ENCODE measurements around the gene SPG7. TPM values are rescaled to one million over a fixed set of nuclear protein-coding genes. Genes with fewer than 3 reads are reported as not detected.

The SPG7 gene
- total RNA-seq, 1 donor from 2014 or later = 95.0 TPM

DNA sequence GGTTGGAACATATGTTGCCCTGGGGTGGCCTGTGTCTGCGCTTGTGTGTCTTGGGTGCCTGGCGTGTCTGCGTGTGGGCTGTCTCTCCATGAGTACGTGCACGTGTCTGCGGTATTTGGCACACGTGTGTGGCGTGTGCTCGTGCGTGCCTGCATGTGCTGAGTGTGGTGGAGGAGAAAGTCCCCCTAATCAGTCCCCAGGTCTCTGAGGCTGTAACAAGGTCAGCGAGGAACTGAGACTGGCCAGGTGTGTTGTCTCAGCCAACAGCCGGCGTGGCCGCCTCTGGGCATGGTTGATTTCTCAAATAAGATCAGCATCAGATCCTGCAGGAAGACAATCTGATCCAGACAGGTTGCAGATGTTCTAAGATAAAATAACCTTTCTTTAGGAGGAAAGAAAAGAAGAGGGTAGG is 63.9 kb downstream of the SPG7 start:
- Histone ChIP-seq H3K4me3 (no peak overlapping the region), H3K27me3 (peaks cover 28% of the 10 kb centered on the region), H3K36me3 (no peaks in the 10 kb centered on the region), H3K4me1 (peaks cover 12% of the 10 kb centered on the region), H3K27ac (no peak overlapping the region), H3K9me3 (no peaks in the 10 kb centered on the region)
- DNase-seq (no peak), ATAC-seq (no peak)
- TF ChIP-seq CTCF (IDR thresholded peaks at IDR 0.05) = no peak
- intact Hi-C loops (cut with DNase I) = no loop called here

GRCh38 chr16:89572485-89573205 is 64.4 kb downstream of the SPG7 start:
- Histone ChIP-seq H3K4me3 (no peak overlapping the region), H3K4me1 (peaks cover 12% of the 10 kb centered on the region), H3K36me3 (no peaks in the 10 kb centered on the region), H3K27me3 (peaks cover 28% of the 10 kb centered on the region), H3K27ac (no peak overlapping the region), H3K9me3 (no peaks in the 10 kb centered on the region)
- ATAC-seq (no peak), DNase-seq (no peak)
- TF ChIP-seq CTCF (IDR thresholded peaks at IDR 0.05) = no peak
- intact Hi-C loops (cut with DNase I) = no loop called here

DNA sequence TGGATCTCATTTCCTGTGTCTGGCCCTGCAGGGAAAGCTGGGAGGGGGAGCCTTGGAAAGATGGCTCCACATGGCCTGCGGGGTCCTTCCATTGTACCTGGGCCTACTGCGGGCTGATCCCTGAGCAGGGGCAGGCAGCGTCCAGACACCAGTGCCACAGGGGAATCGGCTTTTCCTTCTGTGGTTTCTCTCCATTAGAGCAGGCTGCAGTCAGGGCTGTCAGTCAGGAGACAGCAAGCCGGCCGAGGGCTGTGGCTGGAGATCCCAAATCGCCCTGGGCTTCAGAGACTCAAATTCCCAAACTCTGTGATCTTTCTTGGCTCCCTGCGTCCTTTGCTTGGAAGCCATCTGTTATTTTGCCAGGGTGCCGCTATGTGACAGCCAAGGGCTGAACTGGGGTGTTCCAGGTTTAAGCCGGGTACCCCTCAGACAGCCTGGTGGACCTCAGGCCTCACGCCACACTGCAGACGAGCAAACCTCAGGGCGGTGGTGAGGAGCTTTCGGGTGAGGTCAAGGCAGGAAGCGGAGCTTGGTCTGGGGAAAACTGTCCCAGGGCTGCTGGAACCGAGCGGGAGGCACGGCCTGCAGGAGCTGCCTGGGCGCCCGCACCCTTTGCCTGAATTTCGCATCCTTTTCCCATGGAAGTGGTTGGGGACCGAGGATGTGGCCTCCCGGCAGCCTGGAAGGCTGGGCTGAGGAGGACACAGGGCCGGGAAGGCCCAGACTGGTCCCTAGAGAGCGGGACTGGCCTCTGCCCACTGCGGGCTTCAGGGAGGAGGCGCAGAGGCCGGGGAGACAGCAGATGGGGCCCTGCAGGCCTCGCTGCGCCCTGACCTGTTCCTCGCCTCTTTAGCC is 65.8 kb downstream of the SPG7 start:
- Histone ChIP-seq H3K9me3 (no peaks in the 10 kb centered on the region), H3K27ac (no peak overlapping the region), H3K4me1 (peaks cover 12% of the 10 kb centered on the region), H3K4me3 (peak overlapping the region; percentile 41), H3K27me3 (peaks cover 28% of the 10 kb centered on the region), H3K36me3 (no peaks in the 10 kb centered on the region)
- no peak for TF ChIP-seq CTCF (IDR thresholded peaks at IDR 0.05)
- intact Hi-C loops (cut with DNase I) = no loop called here
- ATAC-seq (no peak), DNase-seq (no peak)

DNA sequence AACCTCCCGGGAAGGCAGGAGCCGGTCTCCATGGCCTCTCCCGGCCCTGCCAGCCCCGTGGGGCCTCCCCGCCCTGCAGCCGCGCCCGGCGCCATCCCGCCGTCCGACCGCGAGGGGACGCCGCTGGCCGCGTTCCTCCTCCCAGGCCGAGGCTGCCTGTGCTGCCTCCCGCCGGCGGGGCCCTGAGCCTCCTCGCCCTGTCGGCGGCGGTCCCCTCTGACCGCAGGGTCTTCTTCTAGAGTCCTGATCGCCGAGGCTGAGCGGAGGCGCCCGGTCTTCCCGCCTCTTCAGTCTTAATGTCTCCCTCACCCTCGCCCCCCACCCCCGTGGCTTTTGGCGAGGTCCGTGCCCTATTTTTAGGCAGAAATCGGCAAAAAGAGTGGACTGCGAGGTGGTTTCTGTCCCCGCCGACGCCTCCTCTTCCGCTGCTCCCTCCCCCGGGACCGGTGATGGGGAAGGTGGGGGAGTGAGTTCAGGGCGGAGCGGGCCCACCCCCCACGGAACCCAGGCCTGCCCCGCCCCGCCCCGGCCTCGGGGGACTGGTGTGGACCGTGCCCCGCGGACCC is 66.6 kb downstream of the SPG7 start:
- Histone ChIP-seq H3K9me3 (no peaks in the 10 kb centered on the region), H3K4me3 (peak overlapping the region; percentile 41), H3K27me3 (peaks cover 28% of the 10 kb centered on the region), H3K4me1 (peaks cover 12% of the 10 kb centered on the region), H3K27ac (no peak overlapping the region), H3K36me3 (no peaks in the 10 kb centered on the region)
- peak; percentile 76 for TF ChIP-seq CTCF (IDR thresholded peaks at IDR 0.05)
- ATAC-seq (peak; percentile 86), DNase-seq (peak; percentile 79)
- intact Hi-C loops (cut with DNase I) = no loop called here

DNA sequence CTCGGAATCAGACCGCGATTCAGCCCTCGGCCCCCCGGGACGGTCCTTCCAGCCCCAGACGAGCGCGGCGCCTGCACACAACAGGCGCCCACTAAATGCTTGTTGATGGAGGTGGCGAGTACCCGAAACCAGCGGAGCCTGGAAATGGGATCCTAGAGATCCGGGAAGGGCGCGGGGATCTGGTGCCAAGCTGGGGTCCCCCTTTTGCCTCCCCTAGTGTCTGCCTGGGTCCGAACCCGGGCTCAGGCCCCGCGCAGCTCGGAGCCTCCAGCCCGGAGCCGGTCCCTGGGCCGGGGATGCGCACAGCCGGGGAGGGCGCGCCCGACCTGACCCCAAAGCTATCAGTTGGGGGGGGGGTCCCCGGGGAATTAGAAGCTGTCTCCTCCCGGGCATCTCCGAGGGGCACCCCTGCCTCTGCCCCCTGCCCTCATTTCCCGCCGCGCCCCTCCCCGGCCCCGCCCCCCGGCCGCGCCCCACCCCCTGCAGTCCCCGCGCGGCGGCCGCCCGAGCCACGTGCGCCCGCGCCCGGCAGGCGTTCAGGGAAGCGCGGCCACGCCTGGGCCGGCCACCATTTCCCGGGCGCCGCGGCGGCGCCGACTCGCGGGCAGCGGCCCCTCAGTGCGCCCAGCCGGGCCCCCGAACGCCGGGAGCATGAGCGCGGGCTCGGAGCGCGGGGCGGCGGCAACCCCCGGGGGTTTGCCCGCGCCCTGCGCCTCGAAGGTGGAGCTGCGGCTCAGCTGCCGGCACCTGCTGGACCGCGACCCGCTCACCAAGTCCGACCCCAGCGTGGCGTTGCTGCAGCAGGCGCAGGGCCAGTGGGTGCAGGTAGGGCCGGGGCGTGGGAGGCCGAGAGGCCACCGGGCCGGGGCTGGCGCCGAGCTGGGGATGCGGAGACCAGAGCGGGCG is 67.3 kb downstream of the SPG7 start, which contains the start of gene CPNE7:
Gene CPNE7, plus strand, starts transcription at position 512 of the 906 bp plus-strand sequence. Its CDS starts 140 bp downstream, at position 652.
- H3K9me3 ChIP-seq = no peaks in the 10 kb centered on the region
- DNase-seq (no peak), ATAC-seq (peak; percentile 13)
- no peaks in the 10 kb centered on the region for H3K36me3 ChIP-seq
- intact Hi-C loops (cut with DNase I) = no loop called here
- no peak within 1 kb of the TSS for H3K27ac ChIP-seq
- H3K27me3 ChIP-seq = peaks cover 28% of the 10 kb centered on the region
- H3K4me1 ChIP-seq = peaks cover 12% of the 10 kb centered on the region
- H3K4me3 ChIP-seq = peak within 1 kb of the TSS; percentile 41
- no peak for TF ChIP-seq CTCF (IDR thresholded peaks at IDR 0.05)
